ENCODE results near the gene DIP2B. TPM values are rescaled to one million over a fixed set of nuclear protein-coding genes. Genes with fewer than 3 reads are reported as not detected.
A peak's percentile ranks its signal among the peaks of the same experiment; 100 is the strongest.

Gene DIP2B
- total RNA-seq, 1 donor from 2014 or later, result 21.1 TPM

GRCh38 chr12:50778663-50779590 lies 274.1 kb downstream of the DIP2B start:
- H3K27me3 ChIP-seq (ENCODE audit: control insufficient read depth, insufficient read depth, low read length), result no peaks in the 10 kb centered on the region
- no peak overlapping the region for H3K4me3 ChIP-seq (ENCODE audit: low read depth, low read length)
- peaks cover 1% of the 10 kb centered on the region for H3K36me3 ChIP-seq (ENCODE audit: control insufficient read depth, insufficient read depth, low read length)
- DNase-seq (ENCODE audit: low read depth) (no peak), FAIRE-seq (no peak)
- TF ChIP-seq, protein P1, sequence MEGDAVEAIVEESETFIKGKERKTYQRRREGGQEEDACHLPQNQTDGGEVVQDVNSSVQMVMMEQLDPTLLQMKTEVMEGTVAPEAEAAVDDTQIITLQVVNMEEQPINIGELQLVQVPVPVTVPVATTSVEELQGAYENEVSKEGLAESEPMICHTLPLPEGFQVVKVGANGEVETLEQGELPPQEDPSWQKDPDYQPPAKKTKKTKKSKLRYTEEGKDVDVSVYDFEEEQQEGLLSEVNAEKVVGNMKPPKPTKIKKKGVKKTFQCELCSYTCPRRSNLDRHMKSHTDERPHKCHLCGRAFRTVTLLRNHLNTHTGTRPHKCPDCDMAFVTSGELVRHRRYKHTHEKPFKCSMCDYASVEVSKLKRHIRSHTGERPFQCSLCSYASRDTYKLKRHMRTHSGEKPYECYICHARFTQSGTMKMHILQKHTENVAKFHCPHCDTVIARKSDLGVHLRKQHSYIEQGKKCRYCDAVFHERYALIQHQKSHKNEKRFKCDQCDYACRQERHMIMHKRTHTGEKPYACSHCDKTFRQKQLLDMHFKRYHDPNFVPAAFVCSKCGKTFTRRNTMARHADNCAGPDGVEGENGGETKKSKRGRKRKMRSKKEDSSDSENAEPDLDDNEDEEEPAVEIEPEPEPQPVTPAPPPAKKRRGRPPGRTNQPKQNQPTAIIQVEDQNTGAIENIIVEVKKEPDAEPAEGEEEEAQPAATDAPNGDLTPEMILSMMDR (IDR thresholded peaks at IDR 0.05; ENCODE audit: insufficient read depth, low read length, severe bottlenecking), result no peak

- FAIRE-seq (no peak), DNase-seq (ENCODE audit: low read depth) (no peak)
- no peaks in the 10 kb centered on the region for H3K27me3 ChIP-seq (ENCODE audit: control insufficient read depth, insufficient read depth, low read length)
- peaks cover 1% of the 10 kb centered on the region for H3K36me3 ChIP-seq (ENCODE audit: control insufficient read depth, insufficient read depth, low read length)
- no peak overlapping the region for H3K4me3 ChIP-seq (ENCODE audit: low read depth, low read length)
- TF ChIP-seq, protein P1 (IDR thresholded peaks at IDR 0.05; ENCODE audit: insufficient read depth, low read length, severe bottlenecking), result no peak
Measured at GRCh38 chr12:50780013-50780412, 275.2 kb downstream of the DIP2B start.

- TF ChIP-seq, protein P1 (IDR thresholded peaks at IDR 0.05; ENCODE audit: insufficient read depth, low read length, severe bottlenecking), result no peak
- H3K4me3 ChIP-seq (ENCODE audit: low read depth, low read length), result no peak overlapping the region
- DNase-seq (ENCODE audit: low read depth), result no peak
Measured at GRCh38 chr12:50784501-50784900, 279.7 kb downstream of the DIP2B start.

DNA sequence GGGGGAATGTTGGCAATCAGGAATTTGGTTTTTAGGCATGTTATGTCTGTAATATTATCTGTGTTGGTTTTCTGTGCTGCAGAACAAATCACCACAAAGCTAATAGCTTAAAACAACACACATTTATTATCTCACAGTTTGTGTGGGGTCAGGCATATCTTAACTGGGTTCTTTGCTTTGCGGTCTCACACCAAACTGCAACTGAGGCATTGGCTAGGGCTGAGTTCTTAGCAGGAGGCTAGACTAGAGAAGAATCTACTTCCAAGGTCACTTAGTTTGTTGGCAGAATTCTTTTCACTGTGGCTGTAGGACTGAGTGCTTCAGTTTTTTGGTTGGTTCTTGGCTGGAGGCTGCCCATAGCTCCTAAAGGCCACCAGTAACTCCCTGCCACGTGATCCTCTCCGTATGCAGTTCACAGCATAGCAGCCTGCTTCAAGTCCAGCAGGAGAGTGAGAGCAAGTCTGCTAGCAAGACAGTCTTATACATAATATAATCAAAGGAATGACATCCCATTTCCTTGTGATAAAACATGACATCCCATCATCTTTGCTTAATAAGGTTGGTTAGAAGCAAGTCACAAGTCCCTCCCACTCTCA lies 280.7 kb downstream of the DIP2B start:
- H3K4me3 ChIP-seq (ENCODE audit: low read depth, low read length), result no peak overlapping the region
- DNase-seq (ENCODE audit: low read depth) (peak; percentile 35), FAIRE-seq (no peak)
- TF ChIP-seq, protein P1 (IDR thresholded peaks at IDR 0.05; ENCODE audit: insufficient read depth, low read length, severe bottlenecking), result no peak
- peaks cover 1% of the 10 kb centered on the region for H3K36me3 ChIP-seq (ENCODE audit: control insufficient read depth, insufficient read depth, low read length)
- H3K27me3 ChIP-seq (ENCODE audit: control insufficient read depth, insufficient read depth, low read length), result no peaks in the 10 kb centered on the region

More at GRCh38 chr12:50784501-50784900, 279.7 kb downstream of the DIP2B start:
- FAIRE-seq, result no peak
- Histone ChIP-seq H3K27me3 (ENCODE audit: control insufficient read depth, insufficient read depth, low read length) (no peaks in the 10 kb centered on the region), H3K36me3 (ENCODE audit: control insufficient read depth, insufficient read depth, low read length) (peaks cover 1% of the 10 kb centered on the region)

DNA sequence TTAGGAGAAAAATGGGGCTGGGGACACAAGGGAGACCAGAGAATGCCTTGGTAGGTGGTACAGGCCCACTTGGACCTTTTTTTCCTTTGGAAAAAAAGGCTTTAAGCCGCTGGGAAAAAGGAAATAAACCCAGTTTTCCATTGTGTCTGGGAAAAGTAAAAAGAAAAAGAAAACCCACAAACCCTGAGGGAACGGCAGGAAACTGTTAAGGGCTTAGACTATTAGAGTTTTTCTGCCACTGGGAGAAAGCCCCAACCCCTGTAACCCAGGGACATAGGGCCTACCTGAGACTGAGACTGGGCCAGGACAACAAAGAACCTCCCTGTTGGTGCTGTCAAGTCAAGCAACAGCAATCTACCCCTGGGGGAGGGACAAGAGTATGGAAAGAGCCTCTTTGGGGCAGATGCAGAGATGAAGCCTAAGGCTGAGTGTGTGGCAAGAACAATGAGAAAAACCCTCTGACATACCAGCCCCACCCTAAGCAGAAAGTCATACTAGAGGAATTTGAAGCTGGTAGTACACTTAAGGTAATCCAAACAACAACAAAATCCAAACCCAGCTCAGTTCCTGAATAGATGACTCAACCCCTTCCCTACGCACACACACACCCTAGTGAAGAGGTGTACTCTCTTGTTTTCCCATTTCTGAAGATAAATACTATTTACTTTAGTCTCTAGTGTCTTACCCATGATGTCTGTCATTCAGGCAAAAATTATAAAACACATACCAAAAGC lies 281.9 kb downstream of the DIP2B start:
- peak; percentile 75 for FAIRE-seq
- TF ChIP-seq, protein P1 (IDR thresholded peaks at IDR 0.05; ENCODE audit: insufficient read depth, low read length, severe bottlenecking), result no peak
- DNase-seq (ENCODE audit: low read depth), result peak; percentile 100
- Histone ChIP-seq H3K4me3 (ENCODE audit: low read depth, low read length) (no peak overlapping the region), H3K36me3 (ENCODE audit: control insufficient read depth, insufficient read depth, low read length) (peaks cover under 1% of the 10 kb centered on the region), H3K27me3 (ENCODE audit: control insufficient read depth, insufficient read depth, low read length) (no peaks in the 10 kb centered on the region)
